Measurements from ENCODE around the gene ATIC.

The ATIC gene

DNA sequence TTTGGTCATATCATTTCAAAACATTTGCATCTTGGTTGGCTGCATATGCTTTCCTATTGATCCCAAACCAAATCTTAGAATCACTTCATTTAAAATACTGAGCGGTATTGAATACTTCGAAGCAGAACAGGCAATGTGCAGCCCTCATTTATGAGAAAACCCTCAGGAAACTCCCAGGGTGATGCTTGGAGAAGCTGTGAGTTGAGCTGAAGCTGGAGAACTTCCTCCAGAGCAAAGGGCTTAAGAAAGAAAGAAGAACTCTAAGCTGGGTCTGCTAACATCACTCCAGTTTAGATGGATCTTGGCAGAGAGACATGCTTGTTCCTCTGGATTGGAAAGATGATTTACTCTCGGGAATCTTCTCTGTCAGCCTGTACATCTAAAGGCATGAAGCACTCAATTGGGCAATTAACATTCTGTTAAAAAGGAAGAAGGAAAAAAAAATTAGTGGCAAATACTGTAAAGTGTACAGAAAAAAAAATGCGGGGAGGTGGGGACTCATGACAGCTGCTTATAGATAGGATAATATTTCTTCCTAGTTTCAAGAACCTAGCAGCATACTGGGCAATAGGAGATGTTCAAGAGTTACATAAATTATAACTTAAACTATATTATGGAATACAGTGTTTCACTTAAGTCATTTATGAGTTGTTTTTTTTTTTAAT is 49.5 kb downstream of the ATIC start:
- DNase-seq (ENCODE audit: low spot score): no peak

DNA sequence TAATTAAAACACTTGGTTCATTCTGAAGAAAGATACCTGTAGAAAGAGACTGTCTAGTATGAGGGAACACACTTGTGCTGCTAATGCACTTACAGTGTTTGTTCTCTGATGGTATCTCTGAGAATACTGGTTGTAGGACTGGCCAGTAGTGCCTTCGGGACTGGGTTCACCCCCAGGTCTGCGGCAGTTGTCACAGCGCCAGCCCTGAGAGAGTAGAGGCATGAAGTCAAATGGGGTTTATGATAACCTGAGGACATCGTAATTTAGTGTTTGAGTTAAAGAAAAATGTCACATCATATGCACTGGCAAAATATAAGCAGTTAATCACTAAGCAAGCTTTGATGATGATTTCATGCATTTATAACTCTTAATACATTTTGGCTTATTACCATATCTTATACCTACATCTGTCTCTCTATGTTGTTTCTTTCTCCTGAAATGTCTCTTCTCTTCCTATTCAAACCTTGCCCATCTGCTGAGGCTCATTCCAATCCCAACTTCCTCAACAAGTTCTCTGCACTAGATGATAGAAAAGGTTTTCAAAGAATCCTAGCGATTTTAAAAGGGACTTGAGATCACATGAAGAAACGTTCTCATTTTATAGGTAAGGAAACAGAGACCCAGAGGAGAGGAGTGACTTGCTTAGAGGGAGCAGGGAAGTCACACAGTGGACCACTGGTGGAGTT is 50.2 kb downstream of the ATIC start:
- no peak for DNase-seq (ENCODE audit: low spot score)

DNA sequence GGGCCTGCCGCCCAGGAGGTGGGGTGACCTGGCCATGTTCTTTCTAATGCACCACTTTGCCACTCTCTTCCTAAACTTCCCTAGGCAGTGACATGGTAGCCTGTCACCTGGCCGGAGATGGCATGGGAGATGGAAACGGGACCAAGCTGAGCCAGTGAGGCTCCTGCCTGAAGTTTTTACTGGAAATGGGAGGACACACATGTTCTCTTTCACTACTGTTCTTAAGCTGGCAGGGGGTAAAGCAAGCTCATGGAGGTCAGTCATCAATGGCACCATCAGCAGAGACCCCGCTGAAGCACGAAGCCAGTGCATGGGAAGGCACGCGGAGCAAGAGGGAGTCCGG is 50.7 kb downstream of the ATIC start:
- no peak for DNase-seq (ENCODE audit: low spot score)

DNA sequence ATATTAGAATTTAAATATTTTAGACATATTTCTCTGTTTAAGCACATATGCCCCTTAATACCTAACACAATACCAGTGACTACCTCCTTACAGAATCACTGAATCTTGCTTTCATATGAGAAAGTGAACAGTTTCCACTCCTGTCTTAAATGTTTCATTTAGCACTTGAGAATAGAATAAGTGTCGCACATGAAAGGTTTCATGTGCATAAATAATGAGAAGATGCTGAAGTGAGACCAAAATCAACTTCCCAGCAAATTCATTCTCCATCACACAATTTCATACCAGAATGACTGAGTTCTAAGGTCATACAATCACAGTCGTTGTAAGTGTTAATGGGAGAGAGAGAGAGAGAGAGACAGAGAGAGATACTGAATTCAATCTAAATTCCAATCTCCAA is 51.2 kb downstream of the ATIC start:
- DNase-seq (ENCODE audit: low spot score): no peak

DNA sequence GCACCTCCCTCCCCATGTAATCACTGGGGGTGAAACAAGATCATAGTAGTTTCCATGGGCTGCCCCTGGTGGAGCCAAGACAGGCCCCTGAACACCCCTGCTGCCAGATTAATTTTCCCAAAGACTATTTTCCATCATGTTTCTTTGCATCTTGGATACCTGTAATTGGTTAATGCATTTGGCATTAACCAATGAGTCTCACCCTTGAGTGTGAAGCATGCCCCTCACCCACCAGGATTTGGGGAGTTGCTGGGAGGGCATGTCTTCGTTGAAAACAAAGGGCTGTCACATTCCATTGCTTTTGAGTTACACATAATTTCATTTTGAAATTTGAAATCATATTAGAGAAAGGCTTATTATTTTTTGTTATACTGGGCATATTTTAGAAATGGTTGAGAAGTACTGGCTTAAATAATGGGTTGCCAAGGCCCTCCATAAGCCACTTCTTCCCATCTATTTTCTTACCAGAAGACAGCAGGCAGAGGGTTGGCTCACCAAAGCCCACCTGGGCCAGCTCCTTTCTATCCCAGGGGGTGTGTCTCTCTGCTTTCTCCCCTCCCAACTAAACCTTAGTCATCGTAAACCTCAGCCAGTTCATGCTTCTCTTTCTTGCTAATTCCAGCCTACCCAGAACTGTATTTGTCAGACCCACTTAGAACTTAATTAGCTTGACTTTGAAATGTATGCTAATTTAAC is 51.8 kb downstream of the ATIC start:
- DNase-seq (ENCODE audit: low spot score): no peak

GRCh38 chr2:215364157-215365155 is 52.6 kb downstream of the ATIC start:
- DNase-seq (ENCODE audit: low spot score): no peak

GRCh38 chr2:215365184-215365658 is 53.4 kb downstream of the ATIC start:
- DNase-seq (ENCODE audit: low spot score): no peak

- DNase-seq (ENCODE audit: low spot score): no peak
Observed at GRCh38 chr2:215366440-215367032, 54.7 kb downstream of the ATIC start.

DNA sequence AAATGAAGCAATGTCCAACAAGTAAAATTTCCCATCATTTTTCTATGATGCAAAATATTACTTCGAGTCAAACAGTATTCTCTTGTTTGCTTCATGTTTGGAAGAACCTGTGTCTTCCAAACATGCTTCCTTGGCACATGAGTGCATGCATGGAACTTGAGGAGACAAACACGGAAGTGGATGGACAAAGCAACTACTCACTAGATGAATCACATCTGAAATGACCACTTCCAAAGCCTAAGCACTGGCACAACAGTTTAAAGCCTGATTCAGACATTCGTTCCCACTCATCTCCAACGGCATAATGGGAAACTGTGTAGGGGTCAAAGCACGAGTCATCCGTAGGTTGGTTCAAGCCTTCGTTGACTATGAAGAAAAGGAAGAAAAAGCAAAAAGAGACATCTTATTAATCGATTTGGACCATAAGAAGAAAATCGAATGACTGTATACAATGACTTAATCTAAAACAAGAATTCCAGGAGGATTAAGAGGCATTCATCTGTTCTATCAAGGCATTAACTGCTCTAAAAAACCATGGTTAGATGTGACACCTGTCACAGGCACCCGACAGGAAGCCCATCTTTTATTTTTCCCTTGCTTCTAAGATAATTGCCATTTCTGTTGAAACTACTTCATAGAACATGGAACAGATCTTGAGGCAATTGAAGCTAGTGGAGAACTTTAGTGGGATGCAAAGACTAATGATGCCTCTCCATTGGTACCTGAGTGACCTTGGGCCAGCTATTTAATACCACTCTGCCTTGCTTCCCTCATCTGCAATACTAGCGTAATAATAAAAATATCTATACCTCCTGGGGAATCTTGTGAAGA is 56.0 kb downstream of the ATIC start:
- DNase-seq (ENCODE audit: low spot score): peak; percentile 63

DNA sequence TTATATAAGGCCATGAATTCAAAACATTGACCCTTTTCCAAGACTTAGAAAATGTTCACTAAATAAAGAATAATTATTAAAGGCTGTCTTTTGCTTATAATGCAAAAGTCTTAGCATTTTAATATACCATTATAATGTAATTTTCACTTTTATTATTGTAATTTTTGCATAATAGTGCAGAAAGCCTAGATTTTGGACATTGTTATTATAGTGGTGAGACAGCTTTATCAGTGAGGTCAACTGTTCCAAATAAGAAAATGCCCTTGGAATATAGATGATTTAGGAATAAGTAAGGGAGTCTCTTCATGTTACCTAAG is 56.6 kb downstream of the ATIC start:
- DNase-seq (ENCODE audit: low spot score): no peak

- DNase-seq (ENCODE audit: low spot score): no peak
Observed at GRCh38 chr2:215369181-215369760, 57.4 kb downstream of the ATIC start.

DNA sequence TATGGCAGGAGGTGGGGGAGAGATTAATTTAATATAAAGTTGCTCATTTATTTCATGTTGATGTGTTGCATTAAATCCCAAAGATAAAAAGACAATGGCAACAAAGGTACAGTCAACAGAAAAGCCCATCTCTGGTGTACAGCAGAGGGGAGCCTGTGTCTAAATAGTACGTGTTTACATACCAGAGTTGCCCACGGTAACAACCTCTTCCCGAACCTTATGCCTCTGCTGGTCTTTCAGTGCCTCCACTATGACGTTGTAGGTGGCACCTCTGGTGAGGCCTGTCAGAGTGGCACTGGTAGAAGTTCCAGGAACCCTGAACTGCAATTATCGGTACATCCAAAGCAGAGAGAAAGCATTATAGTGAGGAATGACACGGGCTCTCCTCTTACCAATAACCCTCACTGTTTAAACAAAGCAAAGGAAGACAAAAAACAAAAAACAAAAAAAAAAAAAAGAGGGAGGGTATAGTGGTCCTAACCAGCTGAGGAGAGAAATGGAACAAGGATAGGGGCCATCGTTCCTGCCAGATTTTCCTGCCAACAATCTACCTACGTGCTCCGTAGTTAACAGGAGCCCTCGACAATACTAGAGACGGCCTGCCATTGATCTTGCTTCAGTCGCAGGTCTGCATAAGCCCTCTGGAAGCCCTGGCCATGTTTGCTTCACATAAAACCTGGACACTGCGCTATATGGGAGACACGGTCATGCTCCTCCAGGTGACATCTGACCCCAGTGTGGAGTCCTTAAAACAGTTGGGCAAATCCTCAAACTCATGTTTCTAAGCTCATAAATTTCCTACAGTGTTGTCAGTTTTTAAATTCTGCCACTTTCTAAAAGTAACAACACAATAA is 58.5 kb downstream of the ATIC start:
- no peak for DNase-seq (ENCODE audit: low spot score)

DNA sequence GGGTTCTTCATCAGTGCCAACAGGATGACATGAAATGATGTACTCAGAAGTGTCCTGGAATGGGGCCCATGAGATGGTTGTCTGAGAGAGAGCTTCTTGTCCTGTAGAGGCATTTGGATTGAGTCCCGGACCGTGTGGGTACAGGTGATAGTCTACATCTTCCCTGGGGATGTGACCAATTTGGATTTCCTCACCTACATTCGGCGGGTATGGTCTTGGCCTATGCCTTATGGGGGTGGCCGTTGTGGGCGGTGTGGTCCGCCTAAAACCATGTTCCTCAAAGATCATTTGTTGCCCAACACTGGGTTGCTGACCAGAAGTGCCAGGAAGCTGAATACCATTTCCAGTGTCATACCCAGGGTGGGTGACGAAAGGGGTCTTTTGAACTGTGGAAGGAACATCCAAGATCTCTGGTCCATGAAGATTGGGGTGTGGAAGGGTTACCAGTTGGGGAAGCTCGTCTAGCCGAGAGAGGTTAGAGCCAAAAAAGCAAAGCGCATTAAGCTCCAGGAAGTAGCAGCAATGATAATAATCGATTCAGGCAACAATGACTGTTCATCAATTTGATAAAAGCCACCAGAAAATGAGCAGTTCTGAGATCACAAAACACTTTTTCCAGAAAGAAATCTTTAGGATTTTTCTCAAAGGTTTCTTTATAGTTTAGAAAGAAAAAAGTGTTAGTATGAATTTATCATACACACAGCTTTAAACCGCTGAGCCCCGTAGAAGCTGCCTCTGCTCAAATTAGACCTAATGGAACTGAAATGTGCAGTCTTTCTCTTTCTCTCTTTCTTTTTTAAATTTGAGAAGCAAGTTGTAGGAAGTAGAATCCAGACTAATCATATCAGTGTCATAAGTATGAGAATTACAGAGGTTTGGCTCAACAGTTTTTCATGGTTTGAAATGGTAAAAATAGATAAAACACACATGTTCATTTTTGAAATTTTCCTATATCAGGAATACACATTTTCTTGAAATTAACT is 60.3 kb downstream of the ATIC start:
- DNase-seq (ENCODE audit: low spot score): no peak

GRCh38 chr2:215372968-215373649 is 61.2 kb downstream of the ATIC start:
- no peak for DNase-seq (ENCODE audit: low spot score)

DNA sequence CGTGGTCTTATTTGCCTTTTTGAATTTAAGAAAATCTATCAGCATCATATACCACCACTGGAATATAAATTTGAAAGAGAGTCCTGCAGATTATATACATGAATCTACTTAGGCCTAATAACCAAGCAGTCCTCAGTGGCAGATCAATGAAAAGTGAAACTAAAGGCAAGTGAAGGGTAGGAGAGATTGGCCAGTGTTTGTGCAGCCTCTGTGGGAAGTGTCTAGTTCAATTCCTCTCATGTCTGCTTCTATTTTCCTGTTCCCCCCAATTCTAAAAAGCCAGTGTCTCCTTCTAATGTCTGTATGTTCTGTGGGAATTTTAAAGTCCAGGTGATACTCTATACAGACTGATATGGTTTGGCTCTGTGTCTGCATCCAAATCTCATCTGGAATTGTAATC is 62.1 kb downstream of the ATIC start:
- no peak for DNase-seq (ENCODE audit: low spot score)

DNA sequence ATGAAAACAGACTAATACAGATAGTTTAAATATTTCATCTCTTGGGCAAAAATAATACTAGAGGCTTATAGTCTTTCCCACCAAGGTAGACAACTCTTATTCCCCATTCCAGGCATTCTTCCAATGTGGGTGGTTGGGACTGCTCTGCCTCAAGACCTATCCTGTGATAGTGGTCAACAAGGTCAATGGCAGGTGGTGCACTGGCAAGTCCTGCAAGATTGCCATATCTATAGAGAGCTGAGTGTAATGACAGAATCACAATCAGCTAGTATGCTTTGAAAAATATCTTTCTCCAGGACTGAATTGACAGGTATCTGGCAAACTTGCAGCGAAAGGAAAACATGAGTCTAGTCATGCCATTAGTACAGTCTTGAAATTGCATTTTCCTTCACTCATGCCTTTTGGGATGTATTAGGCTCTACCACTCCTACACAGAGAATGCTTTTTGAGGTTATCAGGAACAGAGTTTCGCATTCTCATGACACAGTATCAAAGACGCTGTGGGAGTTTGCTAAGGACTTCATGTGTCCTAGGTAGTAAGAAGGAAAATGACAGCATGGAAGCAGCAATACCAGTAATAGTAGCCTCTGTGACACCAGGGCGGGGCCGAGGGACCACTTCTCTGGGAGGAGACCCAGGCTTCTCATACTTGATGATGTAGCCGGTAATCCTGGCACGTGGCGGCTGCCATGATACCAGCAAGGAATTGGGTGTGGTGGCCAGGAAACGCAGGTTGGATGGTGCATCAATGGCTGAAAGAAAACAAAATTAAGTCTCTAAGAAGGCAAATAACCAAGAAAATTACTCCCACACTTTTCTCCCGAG is 63.0 kb downstream of the ATIC start:
- DNase-seq (ENCODE audit: low spot score): no peak

GRCh38 chr2:215375467-215375830 is 63.6 kb downstream of the ATIC start:
- no peak for DNase-seq (ENCODE audit: low spot score)

Data from COLO829 (cell line).